Stimulated activated CD4-positive, alpha-beta T cell treated with anti-CD3 and anti-CD28 coated beads, TNF-alpha, amount 100 ng/mL, for 4 hours (primary cell): ENCODE results near the gene SKIDA1.

Experiments used
- DNase-seq, 3 experiments: peaks; one replicate each; pipeline ENCODE4 v3.0.0-alpha.2; 2020; ENCODE audit warnings: low read depth in 3 of 3

Gene SKIDA1

GRCh38 chr10:21501731-21502347, 23.6 kb downstream of the SKIDA1 start:
- DNase-seq: no peak

- no peak for DNase-seq
Measured at GRCh38 chr10:21501091-21501490, 24.4 kb downstream of the SKIDA1 start.

- no peak for DNase-seq
Measured at GRCh38 chr10:21500578-21500910, 24.9 kb downstream of the SKIDA1 start.

- no peak for DNase-seq
Measured at GRCh38 chr10:21499701-21500577, 25.5 kb downstream of the SKIDA1 start.

- DNase-seq: no peak
Measured at GRCh38 chr10:21498986-21499385, 26.5 kb downstream of the SKIDA1 start.

- no peak for DNase-seq
Measured at GRCh38 chr10:21498377-21498776, 27.1 kb downstream of the SKIDA1 start.

GRCh38 chr10:21497177-21497807, 28.2 kb downstream of the SKIDA1 start:
- no peak for DNase-seq

GRCh38 chr10:21496343-21497176, 28.9 kb downstream of the SKIDA1 start:
- DNase-seq: no peak

- peak; percentile 79 to 82 (median 80) for DNase-seq
Measured at GRCh38 chr10:21495752-21496342, 29.6 kb downstream of the SKIDA1 start.

- DNase-seq: no peak
Measured at GRCh38 chr10:21495002-21495751, 30.3 kb downstream of the SKIDA1 start.

GRCh38 chr10:21494191-21495001, 31.1 kb downstream of the SKIDA1 start:
- DNase-seq: no peak

- DNase-seq: no peak
Measured at GRCh38 chr10:21493784-21494183, 31.7 kb downstream of the SKIDA1 start.

- DNase-seq: no peak
Measured at GRCh38 chr10:21492421-21492820, 33.1 kb downstream of the SKIDA1 start.

GRCh38 chr10:21490711-21491105, 34.8 kb downstream of the SKIDA1 start:
- no peak for DNase-seq

- DNase-seq: no peak
Measured at GRCh38 chr10:21490028-21490710, 35.3 kb downstream of the SKIDA1 start.

GRCh38 chr10:21488957-21489446, 36.5 kb downstream of the SKIDA1 start:
- no peak for DNase-seq

- no peak for DNase-seq
Measured at GRCh38 chr10:21488246-21488956, 37.1 kb downstream of the SKIDA1 start.

GRCh38 chr10:21487416-21488180, 37.9 kb downstream of the SKIDA1 start:
- DNase-seq: no peak
